A549 (cell line): ENCODE measurements around the gene TSHZ2. TPM values are rescaled to one million over a fixed set of nuclear protein-coding genes. Genes with fewer than 3 reads are reported as not detected.

ENCODE experiments used
- ATAC-seq, 2 experiments: fragments of 200-7000 bp in 1 of 2; fragments of >200 bp in 1 of 2; cut with Nextera tagmentation in 1 of 2; cut with Tn5 transposase in 1 of 2; 3 replicates each; pipeline versions ENCODE4 v1.8.0 to v1.9.1; 2018 to 2020; ENCODE audit warnings: mild to moderate bottlenecking in 1 of 2, moderate library complexity in 1 of 2
- CTCF ChIA-PET: fragments of 300-600 bp; sonication (Branson Sonifier 250); formaldehyde crosslinking; extraction: SDS; loops from one replicate; lab custom pipeline; 2021; ENCODE audit warnings: antibody characterized with exemption, inconsistent platforms; lab: Yijun Ruan, JAX
- POLR2A ChIA-PET: fragments of 350-600 bp; formaldehyde crosslinking; extraction: SDS; loops from one replicate; lab custom pipeline; 2021; ENCODE audit warnings: antibody characterized with exemption, inconsistent platforms; lab: Yijun Ruan, JAX
- DNase-seq, 2 experiments: peaks; one replicate each; pipeline versions ENCODE4 v3.0.0 to v3.0.0-alpha.2; 2011 to 2016; ENCODE audit warnings: low read depth in 1 of 2, low spot score in 1 of 2
- FAIRE-seq: peaks from 2 replicates; lab custom pipeline; 2011; peaks lifted over from hg19 to GRCh38; lab: Jason Lieb, UNC
- H3K27ac ChIP-seq, 2 experiments: fragments of >200 bp; sonication (Bioruptor Twin); formaldehyde crosslinking; 3 replicates each; pipeline ENCODE4 v1.5.1; 2016 to 2017
- H3K4me1 ChIP-seq: fragments of >200 bp; sonication (Bioruptor Twin); formaldehyde crosslinking; 3 replicates; pipeline ENCODE4 v1.6.1; 2016
- H3K4me2 ChIP-seq: fragments of >200 bp; sonication (Bioruptor Twin); formaldehyde crosslinking; 3 replicates; pipeline ENCODE4 v1.6.1; 2016
- H3K4me3 ChIP-seq: fragments of >200 bp; sonication (Bioruptor Twin); formaldehyde crosslinking; 3 replicates; pipeline ENCODE4 v1.5.1; 2016
- H3K9me3 ChIP-seq: fragments of >200 bp; sonication (Bioruptor Twin); formaldehyde crosslinking; 3 replicates; pipeline ENCODE4 v1.6.1; 2016
- CBX8 ChIP-seq: fragments of 200-600 bp; sonication (generic); IDR thresholded peaks from 2 replicates; pipeline ENCODE4 v1.6.1; 2016
- CEBPB ChIP-seq, 2 experiments: fragments of >200 bp in 1 of 2; sonication (Bioruptor Twin) in 1 of 2; formaldehyde crosslinking in 1 of 2; IDR thresholded peaks; 2 replicates each; pipeline ENCODE4 v1.6.1; 2012 to 2016
- CHD2 ChIP-seq: fragments of 150-350 bp; IDR thresholded peaks from 2 replicates; pipeline ENCODE4 v1.6.1; 2014; ENCODE audit warnings: low read length; ENCODE audit not compliant: partially characterized antibody
- CHD4 ChIP-seq: fragments of 200-600 bp; sonication (generic); IDR thresholded peaks from 2 replicates; pipeline ENCODE4 v1.6.1; 2016; ENCODE audit warnings: antibody characterized with exemption, mild to moderate bottlenecking, borderline replicate concordance
- ESRRA ChIP-seq: fragments of 150-350 bp; IDR thresholded peaks from 2 replicates; pipeline ENCODE4 v1.6.1; 2014; ENCODE audit warnings: mild to moderate bottlenecking, low read length, borderline replicate concordance
- FOSL2 ChIP-seq, 2 experiments: fragments of 450-650 bp in 1 of 2; fragments of >200 bp in 1 of 2; sonication (Bioruptor Twin) in 1 of 2; formaldehyde crosslinking; IDR thresholded peaks; 2 replicates each; pipeline versions ENCODE4 v1.5.0 to v1.6.1; 2016 to 2020; ENCODE audit warnings: mild to moderate bottlenecking in 1 of 2, moderate library complexity in 1 of 2
- HDAC2 ChIP-seq: fragments of 200-600 bp; sonication (generic); IDR thresholded peaks from 2 replicates; pipeline ENCODE4 v1.6.1; 2016
- JUNB ChIP-seq: fragments of >200 bp; sonication (Bioruptor Twin); formaldehyde crosslinking; IDR thresholded peaks from 2 replicates; pipeline ENCODE4 v1.6.1; 2016
- KDM1A ChIP-seq: fragments of 200-600 bp; sonication (generic); IDR thresholded peaks from 2 replicates; pipeline ENCODE4 v1.6.1; 2016; ENCODE audit warnings: low read depth, mild to moderate bottlenecking
- KDM5A ChIP-seq: fragments of 200-600 bp; sonication (generic); IDR thresholded peaks from 2 replicates; pipeline ENCODE4 v1.6.1; 2016; ENCODE audit warnings: antibody characterized with exemption, mild to moderate bottlenecking
- MAFK ChIP-seq: fragments of 450-650 bp; IDR thresholded peaks from 2 replicates; pipeline ENCODE4 v1.6.1; 2014; ENCODE audit not compliant: partially characterized antibody
- MAZ ChIP-seq: fragments of 150-350 bp; IDR thresholded peaks from 2 replicates; pipeline ENCODE4 v1.6.1; 2014; ENCODE audit warnings: antibody characterized with exemption, low read depth, low read length, borderline replicate concordance
- MYC ChIP-seq: IDR thresholded peaks from 2 replicates; pipeline ENCODE4 v1.6.1; 2012; ENCODE audit warnings: mild to moderate bottlenecking, inconsistent platforms, low read length, improper control_type of control experiment, borderline replicate concordance
- NPAS2 ChIP-seq: fragments of 250-450 bp; sonication (Bioruptor Pico); IDR thresholded peaks from 2 replicates; pipeline ENCODE4 v1.8.0; 2022; ENCODE audit warnings: mild to moderate bottlenecking, moderate library complexity, borderline replicate concordance
- RAD21 ChIP-seq, 2 experiments: fragments of >200 bp in 1 of 2; sonication (Bioruptor Twin) in 1 of 2; formaldehyde crosslinking in 1 of 2; IDR thresholded peaks in 1 of 2; conservative IDR thresholded peaks in 1 of 2; 2 replicates in 1 of 2; 3 replicates in 1 of 2; pipeline ENCODE4 v1.6.1; 2012 to 2018; ENCODE audit warnings: inconsistent platforms in 1 of 2
- RARB ChIP-seq: fragments of 250-450 bp; sonication (Bioruptor Pico); IDR thresholded peaks from 2 replicates; pipeline ENCODE4 v1.8.0; 2021; ENCODE audit warnings: mild to moderate bottlenecking, moderate library complexity
- RFX5 ChIP-seq: fragments of 450-650 bp; IDR thresholded peaks from 2 replicates; pipeline ENCODE4 v1.7.1; 2014; ENCODE audit warnings: antibody characterized with exemption, mild to moderate bottlenecking, moderate library complexity
- TFCP2L1 ChIP-seq: fragments of 250-450 bp; sonication (Bioruptor Pico); IDR thresholded peaks from 2 replicates; pipeline ENCODE4 v1.5.0; 2021; ENCODE audit warnings: mild to moderate bottlenecking
- ZSCAN20 ChIP-seq: fragments of 250-450 bp; sonication (Bioruptor Pico); IDR thresholded peaks from 2 replicates; pipeline ENCODE4 v1.8.0; 2022; ENCODE audit warnings: mild to moderate bottlenecking, moderate library complexity
- WGBS: methylation state at CpG from one replicate; pipeline ENCODE4 v1.1.6; 2017; ENCODE audit errors: missing lambda C conversion rate; 5-methylcytosine and 5-hydroxymethylcytosine counted together
- polyA plus RNA-seq, 4 experiments: library from polyadenylated mRNA; depleted of rRNA in 3 of 4; stranded (reverse); fragments of >200 nt; fragmentation: RNase III in 1 of 4; extraction: RNeasy Plus Mini Kit Qiagen cat#74134 plus additional on column Dnase treatment in 1 of 4; gene quantifications; 2 replicates in 3 of 4; 3 replicates in 1 of 4; pipeline ENCODE4 v1.2.3, GENCODE V29; 2011 to 2017
- TF ChIP-seq, protein P1 (sequence below): fragments of >200 bp; sonication (Bioruptor Twin); formaldehyde crosslinking; IDR thresholded peaks from 2 replicates; pipeline ENCODE4 v1.6.1; 2016
- TF ChIP-seq, protein P2 (sequence below): fragments of 450-650 bp; IDR thresholded peaks from 2 replicates; pipeline ENCODE4 v1.6.1; 2014; ENCODE audit warnings: antibody characterized with exemption
- TF ChIP-seq, protein P3 (sequence below): fragments of 150-350 bp; IDR thresholded peaks from 2 replicates; pipeline ENCODE4 v1.6.1; 2014; ENCODE audit warnings: low read depth, mild to moderate bottlenecking, low read length
- TF ChIP-seq, protein P4 (sequence below): fragments of 200-600 bp; sonication (generic); IDR thresholded peaks from 2 replicates; pipeline ENCODE4 v1.6.1; 2016; ENCODE audit warnings: antibody characterized with exemption, mild to moderate bottlenecking, moderate library complexity
- TF ChIP-seq, protein P5 (sequence below): IDR thresholded peaks from 2 replicates; pipeline ENCODE4 v1.6.1; 2012
- TF ChIP-seq, protein P6 (sequence below): fragments of >200 bp; sonication (Bioruptor Twin); formaldehyde crosslinking; IDR thresholded peaks from 3 replicates; pipeline ENCODE4 v1.5.1; 2016

Gene TSHZ2
- polyA plus RNA-seq, 2 of the 4 experiments (the other 2 are of a cell fraction), result not detected

DNA sequence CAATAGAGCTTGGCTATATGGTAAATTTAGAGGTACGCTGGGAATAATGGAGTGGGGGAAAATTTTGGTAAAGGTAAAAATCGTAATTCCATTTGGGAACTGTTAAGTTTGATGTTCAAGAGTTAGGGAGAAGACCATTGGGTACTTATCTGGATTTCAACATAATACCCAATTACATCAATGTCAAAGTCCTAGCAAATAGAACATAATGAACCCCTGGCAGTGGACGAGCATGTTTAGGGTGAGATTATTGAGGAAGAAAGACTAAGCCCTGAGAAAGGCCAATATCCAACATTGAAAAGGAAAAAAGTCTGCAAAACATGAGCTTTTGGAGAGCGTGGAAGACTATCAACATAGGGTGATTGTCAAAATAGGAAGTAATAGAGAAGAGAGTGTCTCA is 106.6 kb downstream of the TSHZ2 start:
- no peak overlapping the region for H3K4me2 ChIP-seq
- 26% methylated on average over 4 of the region's 4 CpGs for WGBS
- ChIA-PET CTCF (no interaction called here), POLR2A (no interaction called here)
- no peak overlapping the region for H3K27ac ChIP-seq
- H3K4me3 ChIP-seq, result no peak overlapping the region
- H3K4me1 ChIP-seq, result no peaks in the 10 kb centered on the region
- no peak for TF ChIP-seq ZSCAN20 (CRISPR knock-in tag)
- no peak for TF ChIP-seq RAD21 (conservative IDR thresholded peaks at IDR 0.05 in 1 of 2, IDR thresholded peaks at IDR 0.05 in 1 of 2)
- no peak for TF ChIP-seq RARB
- TF ChIP-seq CHD2, result no peak
- TF ChIP-seq, protein P1, sequence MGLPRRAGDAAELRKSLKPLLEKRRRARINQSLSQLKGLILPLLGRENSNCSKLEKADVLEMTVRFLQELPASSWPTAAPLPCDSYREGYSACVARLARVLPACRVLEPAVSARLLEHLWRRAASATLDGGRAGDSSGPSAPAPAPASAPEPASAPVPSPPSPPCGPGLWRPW, result no peak
- no peak for TF ChIP-seq MAZ
- TF ChIP-seq, protein P2, sequence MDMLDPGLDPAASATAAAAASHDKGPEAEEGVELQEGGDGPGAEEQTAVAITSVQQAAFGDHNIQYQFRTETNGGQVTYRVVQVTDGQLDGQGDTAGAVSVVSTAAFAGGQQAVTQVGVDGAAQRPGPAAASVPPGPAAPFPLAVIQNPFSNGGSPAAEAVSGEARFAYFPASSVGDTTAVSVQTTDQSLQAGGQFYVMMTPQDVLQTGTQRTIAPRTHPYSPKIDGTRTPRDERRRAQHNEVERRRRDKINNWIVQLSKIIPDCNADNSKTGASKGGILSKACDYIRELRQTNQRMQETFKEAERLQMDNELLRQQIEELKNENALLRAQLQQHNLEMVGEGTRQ, result no peak
- no peak for TF ChIP-seq KDM5A
- no peak for TF ChIP-seq CEBPB (IDR thresholded peaks at IDR 0.05)
- TF ChIP-seq, protein P3, sequence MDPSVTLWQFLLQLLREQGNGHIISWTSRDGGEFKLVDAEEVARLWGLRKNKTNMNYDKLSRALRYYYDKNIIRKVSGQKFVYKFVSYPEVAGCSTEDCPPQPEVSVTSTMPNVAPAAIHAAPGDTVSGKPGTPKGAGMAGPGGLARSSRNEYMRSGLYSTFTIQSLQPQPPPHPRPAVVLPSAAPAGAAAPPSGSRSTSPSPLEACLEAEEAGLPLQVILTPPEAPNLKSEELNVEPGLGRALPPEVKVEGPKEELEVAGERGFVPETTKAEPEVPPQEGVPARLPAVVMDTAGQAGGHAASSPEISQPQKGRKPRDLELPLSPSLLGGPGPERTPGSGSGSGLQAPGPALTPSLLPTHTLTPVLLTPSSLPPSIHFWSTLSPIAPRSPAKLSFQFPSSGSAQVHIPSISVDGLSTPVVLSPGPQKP, result no peak
- no peak for TF ChIP-seq MAFK
- no peak for TF ChIP-seq NPAS2 (CRISPR knock-in tag)
- TF ChIP-seq FOSL2 (IDR thresholded peaks at IDR 0.05), result no peak
- no peak for TF ChIP-seq FOSL2 (CRISPR knock-in tag; IDR thresholded peaks at IDR 0.05)
- no peak for TF ChIP-seq JUNB
- TF ChIP-seq TFCP2L1 (CRISPR knock-in tag), result no peak
- no peak for TF ChIP-seq CHD4
- TF ChIP-seq MYC, result no peak
- TF ChIP-seq, protein P4, sequence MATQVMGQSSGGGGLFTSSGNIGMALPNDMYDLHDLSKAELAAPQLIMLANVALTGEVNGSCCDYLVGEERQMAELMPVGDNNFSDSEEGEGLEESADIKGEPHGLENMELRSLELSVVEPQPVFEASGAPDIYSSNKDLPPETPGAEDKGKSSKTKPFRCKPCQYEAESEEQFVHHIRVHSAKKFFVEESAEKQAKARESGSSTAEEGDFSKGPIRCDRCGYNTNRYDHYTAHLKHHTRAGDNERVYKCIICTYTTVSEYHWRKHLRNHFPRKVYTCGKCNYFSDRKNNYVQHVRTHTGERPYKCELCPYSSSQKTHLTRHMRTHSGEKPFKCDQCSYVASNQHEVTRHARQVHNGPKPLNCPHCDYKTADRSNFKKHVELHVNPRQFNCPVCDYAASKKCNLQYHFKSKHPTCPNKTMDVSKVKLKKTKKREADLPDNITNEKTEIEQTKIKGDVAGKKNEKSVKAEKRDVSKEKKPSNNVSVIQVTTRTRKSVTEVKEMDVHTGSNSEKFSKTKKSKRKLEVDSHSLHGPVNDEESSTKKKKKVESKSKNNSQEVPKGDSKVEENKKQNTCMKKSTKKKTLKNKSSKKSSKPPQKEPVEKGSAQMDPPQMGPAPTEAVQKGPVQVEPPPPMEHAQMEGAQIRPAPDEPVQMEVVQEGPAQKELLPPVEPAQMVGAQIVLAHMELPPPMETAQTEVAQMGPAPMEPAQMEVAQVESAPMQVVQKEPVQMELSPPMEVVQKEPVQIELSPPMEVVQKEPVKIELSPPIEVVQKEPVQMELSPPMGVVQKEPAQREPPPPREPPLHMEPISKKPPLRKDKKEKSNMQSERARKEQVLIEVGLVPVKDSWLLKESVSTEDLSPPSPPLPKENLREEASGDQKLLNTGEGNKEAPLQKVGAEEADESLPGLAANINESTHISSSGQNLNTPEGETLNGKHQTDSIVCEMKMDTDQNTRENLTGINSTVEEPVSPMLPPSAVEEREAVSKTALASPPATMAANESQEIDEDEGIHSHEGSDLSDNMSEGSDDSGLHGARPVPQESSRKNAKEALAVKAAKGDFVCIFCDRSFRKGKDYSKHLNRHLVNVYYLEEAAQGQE, result no peak
- no peak for TF ChIP-seq KDM1A
- no peak for TF ChIP-seq ESRRA
- FAIRE-seq, result no peak
- ATAC-seq, result no peak
- H3K9me3 ChIP-seq, result no peaks in the 10 kb centered on the region
- DNase-seq, result no peak

DNA sequence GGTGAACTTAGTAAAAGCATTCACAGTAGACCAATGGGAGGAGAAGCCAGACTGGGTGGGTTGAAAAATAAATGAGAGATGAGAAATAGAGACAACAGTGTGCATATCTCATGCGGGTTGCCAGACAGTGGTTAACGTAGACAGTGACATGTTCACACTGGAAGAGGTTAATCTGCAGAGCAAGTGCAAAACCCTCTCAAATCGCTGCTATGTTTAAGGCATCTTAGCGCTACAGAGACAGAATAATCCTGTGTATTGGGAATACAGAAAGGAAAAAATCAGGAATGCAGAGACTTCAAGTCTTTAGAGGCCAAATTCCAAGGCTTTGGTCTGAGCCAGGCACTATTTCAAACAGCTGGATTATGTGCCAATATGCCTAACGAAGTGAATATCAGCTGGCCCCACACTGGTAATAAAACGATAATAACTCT is 107.1 kb downstream of the TSHZ2 start:
- DNase-seq (no peak), ATAC-seq (no peak), FAIRE-seq (no peak)
- ChIA-PET CTCF (no interaction called here), POLR2A (no interaction called here)
- Histone ChIP-seq H3K4me3 (no peak overlapping the region), H3K9me3 (no peaks in the 10 kb centered on the region), H3K4me2 (no peak overlapping the region), H3K4me1 (no peaks in the 10 kb centered on the region), H3K27ac (no peak overlapping the region)
- 43% methylated on average over 6 of the region's 6 CpGs for WGBS
- TF ChIP-seq HDAC2 (no peak), CBX8 (no peak), RAD21 (conservative IDR thresholded peaks at IDR 0.05 in 1 of 2, IDR thresholded peaks at IDR 0.05 in 1 of 2) (no peak), MAFK (no peak), RFX5 (no peak), CEBPB (IDR thresholded peaks at IDR 0.05) (no peak)
- TF ChIP-seq, protein P5, sequence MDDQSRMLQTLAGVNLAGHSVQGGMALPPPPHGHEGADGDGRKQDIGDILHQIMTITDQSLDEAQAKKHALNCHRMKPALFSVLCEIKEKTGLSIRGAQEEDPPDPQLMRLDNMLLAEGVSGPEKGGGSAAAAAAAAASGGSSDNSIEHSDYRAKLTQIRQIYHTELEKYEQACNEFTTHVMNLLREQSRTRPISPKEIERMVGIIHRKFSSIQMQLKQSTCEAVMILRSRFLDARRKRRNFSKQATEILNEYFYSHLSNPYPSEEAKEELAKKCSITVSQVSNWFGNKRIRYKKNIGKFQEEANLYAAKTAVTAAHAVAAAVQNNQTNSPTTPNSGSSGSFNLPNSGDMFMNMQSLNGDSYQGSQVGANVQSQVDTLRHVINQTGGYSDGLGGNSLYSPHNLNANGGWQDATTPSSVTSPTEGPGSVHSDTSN, result no peak
- TF ChIP-seq, protein P6, sequence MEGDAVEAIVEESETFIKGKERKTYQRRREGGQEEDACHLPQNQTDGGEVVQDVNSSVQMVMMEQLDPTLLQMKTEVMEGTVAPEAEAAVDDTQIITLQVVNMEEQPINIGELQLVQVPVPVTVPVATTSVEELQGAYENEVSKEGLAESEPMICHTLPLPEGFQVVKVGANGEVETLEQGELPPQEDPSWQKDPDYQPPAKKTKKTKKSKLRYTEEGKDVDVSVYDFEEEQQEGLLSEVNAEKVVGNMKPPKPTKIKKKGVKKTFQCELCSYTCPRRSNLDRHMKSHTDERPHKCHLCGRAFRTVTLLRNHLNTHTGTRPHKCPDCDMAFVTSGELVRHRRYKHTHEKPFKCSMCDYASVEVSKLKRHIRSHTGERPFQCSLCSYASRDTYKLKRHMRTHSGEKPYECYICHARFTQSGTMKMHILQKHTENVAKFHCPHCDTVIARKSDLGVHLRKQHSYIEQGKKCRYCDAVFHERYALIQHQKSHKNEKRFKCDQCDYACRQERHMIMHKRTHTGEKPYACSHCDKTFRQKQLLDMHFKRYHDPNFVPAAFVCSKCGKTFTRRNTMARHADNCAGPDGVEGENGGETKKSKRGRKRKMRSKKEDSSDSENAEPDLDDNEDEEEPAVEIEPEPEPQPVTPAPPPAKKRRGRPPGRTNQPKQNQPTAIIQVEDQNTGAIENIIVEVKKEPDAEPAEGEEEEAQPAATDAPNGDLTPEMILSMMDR, result no peak
